K562 (cell line): ENCODE measurements around the gene WNK1. TPM values are rescaled to one million over a fixed set of nuclear protein-coding genes. Genes with fewer than 3 reads are reported as not detected.

Source experiments
- CAMTA2 ChIP-seq: fragments of 250-450 bp; sonication (Bioruptor Pico); conservative IDR thresholded peaks from 2 replicates; pipeline ENCODE4 v1.5.1; 2022
- CHCHD3 ChIP-seq: fragments of 250-450 bp; sonication (Bioruptor Pico); IDR thresholded peaks from 2 replicates; pipeline ENCODE4 v2.1.2; 2022; ENCODE audit warnings: mild to moderate bottlenecking
- FOXK2 ChIP-seq, 2 experiments: fragments of 450-650 bp; IDR thresholded peaks in 1 of 2; conservative IDR thresholded peaks in 1 of 2; 2 replicates each; pipeline ENCODE4 v1.6.1; 2016; ENCODE audit warnings: low read depth in 2 of 2, mild to moderate bottlenecking in 1 of 2
- ID3 ChIP-seq, 2 experiments: fragments of 250-450 bp in 1 of 2; fragments of 450-650 bp in 1 of 2; sonication (Bioruptor Pico) in 1 of 2; IDR thresholded peaks; 2 replicates each; pipeline versions ENCODE4 v1.6.1 to v1.8.0; 2016 to 2021; ENCODE audit warnings: mild to moderate bottlenecking in 2 of 2, moderate library complexity in 2 of 2, missing compliant biosample characterization in 1 of 2, missing genetic modification characterization in 1 of 2
- LCOR ChIP-seq: sonication (generic); formaldehyde crosslinking; IDR thresholded peaks from 2 replicates; pipeline ENCODE4 v1.8.0; 2022; ENCODE audit warnings: mild to moderate bottlenecking, missing genetic modification reagents
- LEF1 ChIP-seq: fragments of 450-650 bp; IDR thresholded peaks from 2 replicates; pipeline ENCODE4 v1.6.1; 2016; ENCODE audit warnings: mild to moderate bottlenecking
- MGA ChIP-seq: fragments of 450-650 bp; IDR thresholded peaks from 2 replicates; pipeline ENCODE4 v1.6.1; 2016; ENCODE audit warnings: mild to moderate bottlenecking, moderate library complexity
- SNRNP70 ChIP-seq: fragments of 200-400 bp; formaldehyde crosslinking; optimal IDR thresholded peaks from 2 replicates; pipeline ENCODE3; 2017; ENCODE audit warnings: low read depth, low read length
- TEAD2 ChIP-seq: fragments of 450-650 bp; IDR thresholded peaks from 2 replicates; pipeline ENCODE4 v1.6.1; 2016; ENCODE audit warnings: missing genetic modification characterization, control low read depth, missing compliant biosample characterization
- TGIF2 ChIP-seq: sonication (generic); formaldehyde crosslinking; IDR thresholded peaks from 2 replicates; pipeline ENCODE4 v1.8.1; 2022; ENCODE audit warnings: mild to moderate bottlenecking, missing genetic modification reagents, moderate library complexity
- UBTF ChIP-seq, 2 experiments: IDR thresholded peaks; 2 replicates each; pipeline ENCODE4 v1.6.1; 2012; ENCODE audit warnings: improper control_type of control experiment in 2 of 2, low read depth in 2 of 2, low read length in 2 of 2, borderline replicate concordance in 1 of 2
- ZNF217 ChIP-seq: sonication (generic); formaldehyde crosslinking; IDR thresholded peaks from 2 replicates; pipeline ENCODE4 v1.8.0; 2022; ENCODE audit warnings: mild to moderate bottlenecking, missing genetic modification reagents
- ZNF282 ChIP-seq: sonication (generic); formaldehyde crosslinking; IDR thresholded peaks from 2 replicates; pipeline ENCODE4 v1.8.1; 2023; ENCODE audit warnings: missing genetic modification reagents
- polyA plus RNA-seq, 8 experiments: library from polyadenylated mRNA; depleted of rRNA in 4 of 8; stranded (reverse) in 5 of 8; unstranded in 3 of 8; fragments of >200 nt; fragmentation: Nextera tagmentation in 2 of 8; fragmentation: Illumina TruSeq in 1 of 8; extraction: Ambion mirVana in 2 of 8; extraction: Trizol in 1 of 8; gene quantifications; 2 replicates each; pipeline versions ENCODE4 v1.2.1 to v1.2.3, GENCODE V29; 2011 to 2014; ENCODE audit warnings: inconsistent platforms in 1 of 8, missing spikeins in 1 of 8
- total RNA-seq, 7 experiments: library from RNA; depleted of rRNA in 6 of 7; stranded (reverse); fragments of >200 nt in 6 of 7; fragmentation: Illumina TruSeq in 2 of 7; extraction: Trizol in 2 of 7; gene quantifications; 2 replicates each; pipeline versions ENCODE4 v1.2.1 to v1.2.3, GENCODE V29; 2011 to 2021; ENCODE audit warnings: low replicate concordance in 1 of 7

Gene WNK1
- total and polyA plus RNA-seq, 9 of the 15 experiments (the other 6 are each of a cell fraction or from before 2014, with no cell fraction given), result 4.3 to 73.9 (median 31.0) TPM

GRCh38 chr12:753611-754472 lies 1.5 kb downstream of the WNK1 start (continued):
- TF ChIP-seq MGA, result no peak
- no peak for TF ChIP-seq LEF1
- TF ChIP-seq LCOR (CRISPR knock-in tag), result no peak
- 0 out of 2 replicates have a peak, but pooled peaks have one; percentile 7 for TF ChIP-seq TGIF2 (CRISPR knock-in tag)
- TF ChIP-seq CAMTA2 (CRISPR knock-in tag), result no peak
- peak; percentile 54 to 68; a peak in 3 of 4 replicates for TF ChIP-seq UBTF (IDR thresholded peaks at IDR 0.05; ENCODE audit: borderline replicate concordance in 1 of 2, low read depth in 2 of 2, low read length in 2 of 2)
- TF ChIP-seq TEAD2 (tag), result no peak
- TF ChIP-seq ZNF217 (CRISPR knock-in tag), result no peak
- TF ChIP-seq CHCHD3 (CRISPR knock-in tag), result no peak
- TF ChIP-seq ID3 (CRISPR knock-in tag; IDR thresholded peaks at IDR 0.05), result no peak
- no peak for TF ChIP-seq ID3 (tag; IDR thresholded peaks at IDR 0.05)
- no peak for TF ChIP-seq FOXK2 (conservative IDR thresholded peaks at IDR 0.05 in 1 of 2, IDR thresholded peaks at IDR 0.05 in 1 of 2; ENCODE audit: low read depth in 2 of 2)
- TF ChIP-seq ZNF282 (CRISPR knock-in tag), result no peak
- TF ChIP-seq SNRNP70, result no peak
